ENCODE data around the gene C2CD4D. TPM values are rescaled to one million over a fixed set of nuclear protein-coding genes. Genes with fewer than 3 reads are reported as not detected.

C2CD4D gene
- total RNA-seq, 1 experiment from 2014 or later = 1.2 TPM

DNA sequence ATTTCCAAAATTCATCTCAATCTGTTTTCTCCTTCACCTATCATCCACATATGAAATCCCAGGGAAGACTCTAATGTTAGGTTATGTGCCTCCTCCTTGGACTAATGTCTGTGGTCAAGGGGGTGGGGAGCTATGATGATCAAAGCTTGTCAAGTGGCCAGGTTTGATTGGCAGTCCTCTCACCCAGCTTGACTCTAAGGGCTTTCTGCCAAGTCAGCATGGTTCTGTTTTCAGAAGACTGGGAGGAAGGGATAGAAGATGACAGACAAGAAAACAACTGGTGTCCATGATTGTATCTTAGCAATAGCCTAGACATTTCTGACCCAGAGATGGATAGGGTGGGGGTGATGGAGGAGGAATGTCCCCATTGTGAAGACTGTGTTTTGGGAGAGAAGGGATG is 23.0 kb upstream of the C2CD4D start:
- no peak overlapping the region for H3K4me3 ChIP-seq (ENCODE audit: low read depth in 2 of 2, low read length in 2 of 2)
- TF ChIP-seq, protein P1, sequence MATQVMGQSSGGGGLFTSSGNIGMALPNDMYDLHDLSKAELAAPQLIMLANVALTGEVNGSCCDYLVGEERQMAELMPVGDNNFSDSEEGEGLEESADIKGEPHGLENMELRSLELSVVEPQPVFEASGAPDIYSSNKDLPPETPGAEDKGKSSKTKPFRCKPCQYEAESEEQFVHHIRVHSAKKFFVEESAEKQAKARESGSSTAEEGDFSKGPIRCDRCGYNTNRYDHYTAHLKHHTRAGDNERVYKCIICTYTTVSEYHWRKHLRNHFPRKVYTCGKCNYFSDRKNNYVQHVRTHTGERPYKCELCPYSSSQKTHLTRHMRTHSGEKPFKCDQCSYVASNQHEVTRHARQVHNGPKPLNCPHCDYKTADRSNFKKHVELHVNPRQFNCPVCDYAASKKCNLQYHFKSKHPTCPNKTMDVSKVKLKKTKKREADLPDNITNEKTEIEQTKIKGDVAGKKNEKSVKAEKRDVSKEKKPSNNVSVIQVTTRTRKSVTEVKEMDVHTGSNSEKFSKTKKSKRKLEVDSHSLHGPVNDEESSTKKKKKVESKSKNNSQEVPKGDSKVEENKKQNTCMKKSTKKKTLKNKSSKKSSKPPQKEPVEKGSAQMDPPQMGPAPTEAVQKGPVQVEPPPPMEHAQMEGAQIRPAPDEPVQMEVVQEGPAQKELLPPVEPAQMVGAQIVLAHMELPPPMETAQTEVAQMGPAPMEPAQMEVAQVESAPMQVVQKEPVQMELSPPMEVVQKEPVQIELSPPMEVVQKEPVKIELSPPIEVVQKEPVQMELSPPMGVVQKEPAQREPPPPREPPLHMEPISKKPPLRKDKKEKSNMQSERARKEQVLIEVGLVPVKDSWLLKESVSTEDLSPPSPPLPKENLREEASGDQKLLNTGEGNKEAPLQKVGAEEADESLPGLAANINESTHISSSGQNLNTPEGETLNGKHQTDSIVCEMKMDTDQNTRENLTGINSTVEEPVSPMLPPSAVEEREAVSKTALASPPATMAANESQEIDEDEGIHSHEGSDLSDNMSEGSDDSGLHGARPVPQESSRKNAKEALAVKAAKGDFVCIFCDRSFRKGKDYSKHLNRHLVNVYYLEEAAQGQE (IDR thresholded peaks at IDR 0.05; ENCODE audit: insufficient read depth in 1 of 2, low read depth in 2 of 2, low read length in 1 of 2) = no peak
- TF ChIP-seq, protein P2, sequence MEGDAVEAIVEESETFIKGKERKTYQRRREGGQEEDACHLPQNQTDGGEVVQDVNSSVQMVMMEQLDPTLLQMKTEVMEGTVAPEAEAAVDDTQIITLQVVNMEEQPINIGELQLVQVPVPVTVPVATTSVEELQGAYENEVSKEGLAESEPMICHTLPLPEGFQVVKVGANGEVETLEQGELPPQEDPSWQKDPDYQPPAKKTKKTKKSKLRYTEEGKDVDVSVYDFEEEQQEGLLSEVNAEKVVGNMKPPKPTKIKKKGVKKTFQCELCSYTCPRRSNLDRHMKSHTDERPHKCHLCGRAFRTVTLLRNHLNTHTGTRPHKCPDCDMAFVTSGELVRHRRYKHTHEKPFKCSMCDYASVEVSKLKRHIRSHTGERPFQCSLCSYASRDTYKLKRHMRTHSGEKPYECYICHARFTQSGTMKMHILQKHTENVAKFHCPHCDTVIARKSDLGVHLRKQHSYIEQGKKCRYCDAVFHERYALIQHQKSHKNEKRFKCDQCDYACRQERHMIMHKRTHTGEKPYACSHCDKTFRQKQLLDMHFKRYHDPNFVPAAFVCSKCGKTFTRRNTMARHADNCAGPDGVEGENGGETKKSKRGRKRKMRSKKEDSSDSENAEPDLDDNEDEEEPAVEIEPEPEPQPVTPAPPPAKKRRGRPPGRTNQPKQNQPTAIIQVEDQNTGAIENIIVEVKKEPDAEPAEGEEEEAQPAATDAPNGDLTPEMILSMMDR (IDR thresholded peaks at IDR 0.05) = no peak
- POLR2A ChIA-PET = no interaction called here
- intact Hi-C loops (cut with micrococcal nuclease; ENCODE audit: unreplicated experiment) (no loop called here), in situ Hi-C loops (cut with HindIII; ENCODE audit: low pct_unique_long_range_greater_than_20kb, low sequenced_read_pairs) (no loop called here)
- ATAC-seq (no peak), DNase-seq (ENCODE audit: low read depth, low spot score) (no peak)
- no peaks in the 10 kb centered on the region for H3K36me3 ChIP-seq (ENCODE audit: control insufficient read depth, insufficient read depth, low read length)
- H3K4me1 ChIP-seq (ENCODE audit: control insufficient read depth, insufficient read depth, low read length) = no peaks in the 10 kb centered on the region
- BruUV-seq (replicated peaks) = no TSS peak
- no peaks in the 10 kb centered on the region for H3K27me3 ChIP-seq (ENCODE audit: control insufficient read depth, insufficient read depth, low read length)
- H3K9me3 ChIP-seq (ENCODE audit: control insufficient read depth, insufficient read depth, low read depth, low read length) = no peaks in the 10 kb centered on the region
- no peak overlapping the region for H3K27ac ChIP-seq (ENCODE audit: low read length)
- CTCF ChIA-PET = interaction anchor here (0.5 kb wide), 1 partner anchor 22 kb away, joined by 3 read pairs; no protein-coding TSS in a partner anchor

DNA sequence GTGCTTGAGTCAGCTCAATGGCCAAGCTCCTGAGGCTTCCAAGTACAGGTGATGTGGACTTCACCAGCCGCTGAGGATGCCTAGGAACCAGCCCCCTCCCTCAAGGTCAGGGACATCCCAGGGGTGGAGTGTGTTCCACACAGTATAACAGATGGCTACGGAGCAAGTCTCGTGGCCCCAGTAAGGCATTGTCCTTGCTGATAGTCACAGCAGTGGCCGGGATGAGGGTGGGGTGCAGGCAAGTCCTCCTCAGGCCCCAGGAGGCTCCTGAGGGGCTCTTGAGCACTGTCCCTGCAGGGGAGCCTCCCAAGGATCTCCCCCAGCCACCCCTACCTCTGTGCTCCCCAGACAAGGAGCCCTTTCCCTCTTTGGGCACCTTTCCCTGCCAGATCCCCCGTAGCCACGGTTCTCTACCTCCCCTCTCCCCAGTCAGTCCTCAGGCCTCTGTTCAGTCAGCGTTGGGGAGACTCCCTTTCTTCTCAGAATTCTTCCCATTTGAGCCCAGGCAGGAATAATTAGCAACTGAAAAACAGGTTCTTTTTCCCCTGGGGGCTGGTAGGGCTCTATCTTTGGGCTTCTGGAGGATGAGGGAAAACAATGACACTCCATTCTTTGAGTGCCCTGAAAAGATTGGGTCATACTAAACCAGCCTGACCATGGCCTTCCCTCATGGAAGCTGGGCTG is 21.0 kb upstream of the C2CD4D start:
- ChIA-PET POLR2A (no interaction called here), CTCF (no interaction called here)
- ATAC-seq (no peak), DNase-seq (ENCODE audit: low read depth, low spot score) (no peak)
- in situ Hi-C loops (cut with HindIII; ENCODE audit: low pct_unique_long_range_greater_than_20kb, low sequenced_read_pairs) (no loop called here), intact Hi-C loops (cut with micrococcal nuclease; ENCODE audit: unreplicated experiment) (no loop called here)
- Histone ChIP-seq H3K27ac (ENCODE audit: low read length) (no peak overlapping the region), H3K9me3 (ENCODE audit: control insufficient read depth, insufficient read depth, low read depth, low read length) (no peaks in the 10 kb centered on the region), H3K36me3 (ENCODE audit: control insufficient read depth, insufficient read depth, low read length) (no peaks in the 10 kb centered on the region), H3K4me1 (ENCODE audit: control insufficient read depth, insufficient read depth, low read length) (no peaks in the 10 kb centered on the region), H3K27me3 (ENCODE audit: control insufficient read depth, insufficient read depth, low read length) (no peaks in the 10 kb centered on the region), H3K4me3 (ENCODE audit: low read depth in 2 of 2, low read length in 2 of 2) (no peak overlapping the region)
- BruUV-seq (replicated peaks) = no TSS peak
- TF ChIP-seq SIN3A (IDR thresholded peaks at IDR 0.05; ENCODE audit: borderline replicate concordance, insufficient read depth, low read depth, low read length) (no peak), TCF7L2 (IDR thresholded peaks at IDR 0.05; ENCODE audit: low read depth, low read length) (no peak), POLR2AphosphoS5 (IDR thresholded peaks at IDR 0.05; ENCODE audit: low read depth, low read length) (no peak)
- TF ChIP-seq, protein P1 (IDR thresholded peaks at IDR 0.05; ENCODE audit: insufficient read depth in 1 of 2, low read depth in 2 of 2, low read length in 1 of 2) = no peak
- TF ChIP-seq, protein P2 (IDR thresholded peaks at IDR 0.05) = no peak

Measured in Panc1 (cell line).